ENCODE results near the gene KCND2.

DNA sequence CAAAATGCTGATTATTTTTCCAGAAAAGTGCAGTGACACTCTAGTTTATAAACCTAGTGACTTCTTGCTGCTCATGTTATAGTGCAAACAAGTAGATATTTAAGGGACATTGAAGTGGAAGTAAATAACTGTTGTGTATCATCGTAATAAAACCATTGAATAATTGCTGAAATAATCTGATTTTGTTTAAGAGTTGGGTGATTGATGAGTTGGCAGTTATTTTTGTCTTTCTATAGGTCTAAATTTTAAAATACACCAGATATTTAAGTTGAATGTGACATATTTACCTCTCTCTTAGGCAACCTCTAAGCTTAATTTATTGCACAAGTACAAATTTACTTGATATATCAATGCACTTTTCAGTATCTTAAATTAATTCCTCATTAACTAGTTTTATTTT, 392.1 kb downstream of the KCND2 start:
- no peak for TF ChIP-seq EZH2phosphoT487 (IDR thresholded peaks at IDR 0.05)
- TF ChIP-seq, protein P1, sequence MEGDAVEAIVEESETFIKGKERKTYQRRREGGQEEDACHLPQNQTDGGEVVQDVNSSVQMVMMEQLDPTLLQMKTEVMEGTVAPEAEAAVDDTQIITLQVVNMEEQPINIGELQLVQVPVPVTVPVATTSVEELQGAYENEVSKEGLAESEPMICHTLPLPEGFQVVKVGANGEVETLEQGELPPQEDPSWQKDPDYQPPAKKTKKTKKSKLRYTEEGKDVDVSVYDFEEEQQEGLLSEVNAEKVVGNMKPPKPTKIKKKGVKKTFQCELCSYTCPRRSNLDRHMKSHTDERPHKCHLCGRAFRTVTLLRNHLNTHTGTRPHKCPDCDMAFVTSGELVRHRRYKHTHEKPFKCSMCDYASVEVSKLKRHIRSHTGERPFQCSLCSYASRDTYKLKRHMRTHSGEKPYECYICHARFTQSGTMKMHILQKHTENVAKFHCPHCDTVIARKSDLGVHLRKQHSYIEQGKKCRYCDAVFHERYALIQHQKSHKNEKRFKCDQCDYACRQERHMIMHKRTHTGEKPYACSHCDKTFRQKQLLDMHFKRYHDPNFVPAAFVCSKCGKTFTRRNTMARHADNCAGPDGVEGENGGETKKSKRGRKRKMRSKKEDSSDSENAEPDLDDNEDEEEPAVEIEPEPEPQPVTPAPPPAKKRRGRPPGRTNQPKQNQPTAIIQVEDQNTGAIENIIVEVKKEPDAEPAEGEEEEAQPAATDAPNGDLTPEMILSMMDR (IDR thresholded peaks at IDR 0.05) = no peak
